B cell (primary cell): ENCODE measurements around the gene NPR1.

Source experiments
- EZH2 ChIP-seq: IDR thresholded peaks from 2 replicates; pipeline ENCODE4 v1.6.1; 2012; ENCODE audit warnings: borderline replicate concordance, low read depth, mild to moderate bottlenecking, moderate library complexity, low read length; ENCODE audit not compliant: insufficient read depth, poor library complexity, severe bottlenecking
- TF ChIP-seq, protein P1 (sequence below): fragments of 200-600 bp; IDR thresholded peaks from one replicate; pipeline ENCODE4 v1.8.0; 2022; ENCODE audit warnings: antibody characterized with exemption, mild to moderate bottlenecking

DNA sequence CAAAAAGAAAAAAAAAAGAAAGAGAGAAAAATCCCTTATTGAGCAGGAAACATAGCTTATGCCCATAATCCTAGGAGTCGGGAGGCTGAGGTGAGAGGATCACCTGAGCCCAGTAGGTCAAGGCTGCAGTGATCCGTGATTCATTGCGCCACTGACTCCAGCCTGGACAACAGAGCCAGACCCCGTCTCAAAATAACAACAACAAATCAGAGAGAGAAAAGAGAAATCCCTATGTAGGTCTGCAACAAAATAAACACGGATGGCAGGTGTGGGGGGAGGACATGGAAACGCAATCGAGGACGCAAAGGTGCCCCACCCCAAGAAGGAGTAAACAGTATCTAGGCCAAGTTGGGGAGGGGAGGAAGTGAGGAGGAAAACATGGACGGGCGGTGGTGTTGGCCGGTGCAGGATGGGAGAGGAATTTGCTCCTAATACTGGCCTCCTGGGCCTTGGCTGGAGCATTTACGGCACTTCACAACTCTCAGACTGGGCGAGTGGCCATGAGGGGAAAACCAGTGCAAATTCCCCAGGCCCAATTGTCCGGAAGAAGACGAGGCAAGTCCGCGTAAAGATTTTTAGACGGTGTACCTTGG, 45.2 kb upstream of the NPR1 start:
- TF ChIP-seq, protein P1, sequence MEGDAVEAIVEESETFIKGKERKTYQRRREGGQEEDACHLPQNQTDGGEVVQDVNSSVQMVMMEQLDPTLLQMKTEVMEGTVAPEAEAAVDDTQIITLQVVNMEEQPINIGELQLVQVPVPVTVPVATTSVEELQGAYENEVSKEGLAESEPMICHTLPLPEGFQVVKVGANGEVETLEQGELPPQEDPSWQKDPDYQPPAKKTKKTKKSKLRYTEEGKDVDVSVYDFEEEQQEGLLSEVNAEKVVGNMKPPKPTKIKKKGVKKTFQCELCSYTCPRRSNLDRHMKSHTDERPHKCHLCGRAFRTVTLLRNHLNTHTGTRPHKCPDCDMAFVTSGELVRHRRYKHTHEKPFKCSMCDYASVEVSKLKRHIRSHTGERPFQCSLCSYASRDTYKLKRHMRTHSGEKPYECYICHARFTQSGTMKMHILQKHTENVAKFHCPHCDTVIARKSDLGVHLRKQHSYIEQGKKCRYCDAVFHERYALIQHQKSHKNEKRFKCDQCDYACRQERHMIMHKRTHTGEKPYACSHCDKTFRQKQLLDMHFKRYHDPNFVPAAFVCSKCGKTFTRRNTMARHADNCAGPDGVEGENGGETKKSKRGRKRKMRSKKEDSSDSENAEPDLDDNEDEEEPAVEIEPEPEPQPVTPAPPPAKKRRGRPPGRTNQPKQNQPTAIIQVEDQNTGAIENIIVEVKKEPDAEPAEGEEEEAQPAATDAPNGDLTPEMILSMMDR: no peak
- TF ChIP-seq EZH2: no peak
